ENCODE data around the gene MCIDAS.
A peak's percentile ranks its signal among the peaks of the same experiment; 100 is the strongest.

MCIDAS gene

DNA sequence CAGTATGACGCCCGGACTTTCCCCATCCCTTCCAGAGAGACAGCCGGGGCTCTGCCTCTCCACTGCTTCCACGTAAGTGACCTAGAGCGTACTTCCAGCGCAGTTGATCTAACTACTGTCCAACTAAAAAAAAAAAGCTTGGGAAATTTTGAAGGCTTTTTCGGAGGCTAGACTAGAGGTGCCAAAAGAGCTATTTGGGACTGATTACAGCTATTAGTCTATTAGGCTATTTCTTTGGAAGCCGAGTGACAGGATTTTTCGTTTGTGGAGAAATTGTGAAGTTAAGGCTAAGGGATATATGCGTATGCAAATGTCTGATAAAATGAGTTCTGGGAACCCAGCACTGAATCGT is 4.8 kb upstream of the MCIDAS start:
- H3K27ac ChIP-seq: no peak overlapping the region
- H3K4me3 ChIP-seq (ENCODE audit: low read depth, low read length): peak overlapping the region; percentile 67
- no peak for DNase-seq
- H3K9me3 ChIP-seq (ENCODE audit: severe bottlenecking): no peaks in the 10 kb centered on the region
- peaks cover 66% of the 10 kb centered on the region for H3K27me3 ChIP-seq (ENCODE audit: insufficient read depth, low read depth, severe bottlenecking)
- TF ChIP-seq, protein P1, sequence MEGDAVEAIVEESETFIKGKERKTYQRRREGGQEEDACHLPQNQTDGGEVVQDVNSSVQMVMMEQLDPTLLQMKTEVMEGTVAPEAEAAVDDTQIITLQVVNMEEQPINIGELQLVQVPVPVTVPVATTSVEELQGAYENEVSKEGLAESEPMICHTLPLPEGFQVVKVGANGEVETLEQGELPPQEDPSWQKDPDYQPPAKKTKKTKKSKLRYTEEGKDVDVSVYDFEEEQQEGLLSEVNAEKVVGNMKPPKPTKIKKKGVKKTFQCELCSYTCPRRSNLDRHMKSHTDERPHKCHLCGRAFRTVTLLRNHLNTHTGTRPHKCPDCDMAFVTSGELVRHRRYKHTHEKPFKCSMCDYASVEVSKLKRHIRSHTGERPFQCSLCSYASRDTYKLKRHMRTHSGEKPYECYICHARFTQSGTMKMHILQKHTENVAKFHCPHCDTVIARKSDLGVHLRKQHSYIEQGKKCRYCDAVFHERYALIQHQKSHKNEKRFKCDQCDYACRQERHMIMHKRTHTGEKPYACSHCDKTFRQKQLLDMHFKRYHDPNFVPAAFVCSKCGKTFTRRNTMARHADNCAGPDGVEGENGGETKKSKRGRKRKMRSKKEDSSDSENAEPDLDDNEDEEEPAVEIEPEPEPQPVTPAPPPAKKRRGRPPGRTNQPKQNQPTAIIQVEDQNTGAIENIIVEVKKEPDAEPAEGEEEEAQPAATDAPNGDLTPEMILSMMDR (IDR thresholded peaks at IDR 0.05; ENCODE audit: low read depth, low read length): no peak
- H3K36me3 ChIP-seq: no peaks in the 10 kb centered on the region

DNA sequence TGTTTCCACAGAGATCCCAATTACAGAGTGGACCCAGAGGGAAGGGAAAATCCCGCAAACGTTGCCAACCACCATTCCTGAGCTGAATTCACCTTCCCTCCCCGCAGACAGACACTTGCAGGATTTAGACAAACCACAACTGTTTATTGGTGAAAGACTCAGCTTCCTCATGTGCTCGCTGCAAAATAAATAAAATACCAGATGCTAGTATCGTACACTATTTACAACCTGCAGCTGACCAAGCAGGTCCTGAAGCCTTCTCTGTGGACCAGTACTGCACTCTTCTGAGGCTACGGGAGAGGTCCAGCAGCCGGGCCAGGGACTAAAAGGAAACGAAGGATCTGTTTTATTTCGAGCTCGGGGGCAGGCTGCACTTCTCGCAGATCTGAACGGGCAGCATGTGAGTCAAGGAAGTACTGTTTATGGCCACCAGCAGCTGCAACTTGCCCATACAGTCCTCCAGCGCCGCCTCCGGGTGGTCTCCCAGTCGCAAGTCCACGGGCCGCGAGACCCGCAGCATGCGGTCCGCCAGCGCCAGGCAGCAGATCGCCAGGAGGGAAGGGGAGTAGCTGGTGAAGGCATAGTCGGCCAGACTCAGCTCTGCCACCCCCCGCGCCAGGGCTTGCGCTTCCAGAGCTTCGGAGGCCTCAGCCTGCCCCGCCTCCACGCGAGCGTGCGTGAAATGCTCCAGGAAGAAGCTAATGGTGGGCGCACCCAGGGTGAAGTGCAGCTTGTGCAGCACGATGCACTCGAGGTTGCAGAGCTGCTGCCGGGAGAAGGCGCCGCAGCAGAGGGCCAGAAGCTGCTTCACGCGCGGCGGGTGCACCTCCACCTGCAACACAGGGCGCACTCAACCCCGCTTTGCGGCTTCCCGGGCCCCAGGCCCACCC is 4.2 kb upstream of the MCIDAS start:
- TF ChIP-seq, protein P1 (IDR thresholded peaks at IDR 0.05; ENCODE audit: low read depth, low read length): peak; percentile 14; the same call in 1 of the 2 replicates
- no peaks in the 10 kb centered on the region for H3K9me3 ChIP-seq (ENCODE audit: severe bottlenecking)
- no peak overlapping the region for H3K27ac ChIP-seq
- H3K36me3 ChIP-seq: no peaks in the 10 kb centered on the region
- peak overlapping the region; percentile 67 for H3K4me3 ChIP-seq (ENCODE audit: low read depth, low read length)
- peaks cover 66% of the 10 kb centered on the region for H3K27me3 ChIP-seq (ENCODE audit: insufficient read depth, low read depth, severe bottlenecking)
- DNase-seq: peak; percentile 44

DNA sequence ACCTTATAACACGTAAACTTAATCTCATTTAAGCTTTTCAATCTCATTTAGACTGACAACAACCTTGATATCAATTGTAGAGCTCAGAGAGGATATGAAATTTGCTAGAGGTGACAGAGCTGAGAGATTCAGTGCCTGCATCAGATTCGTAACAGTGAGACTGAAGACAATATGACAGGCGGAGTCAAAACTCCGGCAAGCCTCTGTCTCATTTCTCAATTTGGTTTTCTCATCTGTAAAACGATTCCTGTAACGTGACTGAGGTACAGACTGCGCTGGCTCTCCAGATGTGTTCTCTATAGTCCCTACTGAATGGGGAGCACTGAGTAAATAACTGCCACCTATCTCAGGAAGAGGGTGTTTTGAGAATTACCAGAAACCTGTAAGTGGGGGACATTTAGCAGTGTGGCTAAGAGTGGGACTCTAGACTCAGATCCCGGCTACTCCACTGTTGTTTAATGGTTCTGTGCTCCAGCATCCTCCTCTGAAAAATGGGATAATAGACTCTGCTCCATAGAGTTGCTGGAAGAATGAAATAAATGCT is 3.0 kb upstream of the MCIDAS start:
- H3K4me3 ChIP-seq (ENCODE audit: low read depth, low read length): no peak overlapping the region
- TF ChIP-seq, protein P1 (IDR thresholded peaks at IDR 0.05; ENCODE audit: low read depth, low read length): no peak
- peaks cover 70% of the 10 kb centered on the region for H3K27me3 ChIP-seq (ENCODE audit: insufficient read depth, low read depth, severe bottlenecking)
- DNase-seq: no peak
- H3K9me3 ChIP-seq (ENCODE audit: severe bottlenecking): no peaks in the 10 kb centered on the region
- H3K27ac ChIP-seq: no peak overlapping the region
- no peaks in the 10 kb centered on the region for H3K36me3 ChIP-seq

DNA sequence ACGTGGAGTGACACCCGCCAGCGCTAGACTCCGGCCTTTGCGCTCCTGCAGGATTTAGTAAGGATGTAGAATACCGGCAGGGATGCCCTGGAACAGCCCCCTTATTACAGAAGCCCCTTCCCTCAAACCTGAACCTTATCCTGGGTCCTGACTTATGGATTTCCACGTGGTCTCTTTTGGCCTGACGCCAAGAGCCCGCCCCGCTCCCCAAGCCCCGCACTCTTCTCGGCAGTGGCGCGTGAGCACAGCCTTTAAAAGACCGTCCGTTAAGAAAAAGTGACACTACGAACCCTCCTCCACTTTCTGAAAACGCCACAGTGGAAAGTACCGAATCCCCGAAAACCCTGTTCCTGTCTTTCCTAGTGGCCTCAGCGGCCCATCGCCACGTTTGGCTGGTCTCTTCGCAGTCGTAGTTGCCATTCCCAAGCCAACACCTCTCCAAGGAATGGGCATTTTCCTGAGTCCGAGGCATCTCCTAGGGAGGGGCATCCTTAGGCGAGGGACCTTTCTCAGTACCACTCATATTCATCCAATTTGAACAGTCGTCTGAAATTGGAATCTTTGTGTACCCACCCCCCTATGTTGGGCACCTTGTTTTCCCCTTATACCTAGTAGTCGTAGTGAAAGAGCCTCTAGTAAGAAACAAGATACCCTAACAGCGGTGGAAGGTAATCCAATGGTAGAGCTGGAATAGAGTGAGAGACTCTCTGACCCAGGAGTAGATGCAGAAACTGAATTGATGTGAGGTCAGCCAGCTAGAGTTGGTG is 732 bp upstream of the MCIDAS start:
- no peak for DNase-seq
- H3K9me3 ChIP-seq (ENCODE audit: severe bottlenecking): no peaks in the 10 kb centered on the region
- H3K36me3 ChIP-seq: no peaks in the 10 kb centered on the region
- peak overlapping the region; percentile 58 for H3K4me3 ChIP-seq (ENCODE audit: low read depth, low read length)
- TF ChIP-seq, protein P1 (IDR thresholded peaks at IDR 0.05; ENCODE audit: low read depth, low read length): no peak
- H3K27me3 ChIP-seq (ENCODE audit: insufficient read depth, low read depth, severe bottlenecking): peaks cover 57% of the 10 kb centered on the region
- no peak overlapping the region for H3K27ac ChIP-seq

DNA sequence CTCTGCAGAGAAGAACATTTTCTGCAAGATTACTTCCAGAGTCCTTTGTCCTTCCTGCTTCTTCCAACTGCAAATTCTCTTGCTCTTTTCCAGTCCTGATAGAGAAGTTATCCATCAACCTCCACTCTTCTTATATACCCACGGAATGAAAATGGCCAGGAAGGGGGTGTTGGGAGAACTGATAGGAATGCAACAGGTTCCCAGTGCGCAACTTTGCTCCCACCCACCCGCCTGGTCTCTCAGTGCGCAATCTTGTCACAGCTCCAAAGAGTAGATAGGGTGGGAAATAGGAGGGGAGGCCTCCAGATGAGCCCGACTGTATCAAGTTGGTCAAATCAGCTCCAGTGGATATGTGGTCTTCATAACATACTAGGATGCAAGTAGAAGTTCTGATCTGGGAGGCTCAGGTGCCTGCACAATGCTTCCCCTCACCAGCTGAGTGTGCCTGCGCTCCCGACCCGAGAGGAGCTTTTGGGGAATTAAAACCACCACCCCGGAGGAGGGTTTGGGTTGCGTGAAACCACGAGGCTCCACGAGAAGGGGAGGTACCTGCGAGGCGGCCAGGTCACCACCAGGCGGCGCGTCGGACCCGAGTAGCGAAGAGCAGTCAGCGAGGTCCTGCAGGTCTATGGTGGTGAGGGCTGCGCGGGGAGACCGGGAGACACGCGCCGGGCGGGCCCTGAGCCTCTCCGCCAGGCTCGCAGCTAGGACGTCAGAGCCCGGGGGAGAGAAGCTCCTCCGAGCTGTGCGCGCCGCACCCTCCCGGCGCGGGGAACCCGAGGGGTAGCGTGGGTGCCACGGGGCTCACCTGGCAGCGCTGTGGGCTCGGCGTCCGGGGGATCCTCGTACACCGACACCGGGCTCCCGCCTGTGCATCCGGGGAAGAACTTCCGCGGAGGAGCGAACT is 835 bp downstream of the MCIDAS start:
- peak; percentile 92 for DNase-seq
- Histone ChIP-seq H3K36me3 (no peaks in the 10 kb centered on the region), H3K27me3 (ENCODE audit: insufficient read depth, low read depth, severe bottlenecking) (peaks cover 42% of the 10 kb centered on the region), H3K9me3 (ENCODE audit: severe bottlenecking) (no peaks in the 10 kb centered on the region), H3K4me3 (ENCODE audit: low read depth, low read length) (peak overlapping the region; percentile 58), H3K27ac (no peak overlapping the region)
- TF ChIP-seq, protein P1 (IDR thresholded peaks at IDR 0.05; ENCODE audit: low read depth, low read length): peak; percentile 96

Data from WERI-Rb-1 (cell line).